GM20000 (cell line): Measurements from ENCODE around the gene TNNI3K.

Source experiments
- DNase-seq: peaks from one replicate; pipeline ENCODE4 v3.0.0; 2012; ENCODE audit warnings: low spot score
- CTCF ChIP-seq: IDR thresholded peaks from 2 replicates; pipeline ENCODE4 v1.5.1; 2012; ENCODE audit warnings: mild to moderate bottlenecking, control low read depth; ENCODE audit errors: extremely low read depth, missing control alignments

TNNI3K gene

GRCh38 chr1:74545821-74546220 is 310.6 kb downstream of the TNNI3K start:
- no peak for TF ChIP-seq CTCF
- DNase-seq: no peak

- TF ChIP-seq CTCF: no peak
- DNase-seq: no peak
These were observed 314.0 kb downstream of the TNNI3K start for GRCh38 chr1:74548961-74549750.

- DNase-seq: no peak
- TF ChIP-seq CTCF: no peak
These were observed 314.7 kb downstream of the TNNI3K start for GRCh38 chr1:74549932-74550331.

- no peak for TF ChIP-seq CTCF
- no peak for DNase-seq
These were observed 335.8 kb downstream of the TNNI3K start for GRCh38 chr1:74570797-74571492.

- no peak for DNase-seq
- no peak for TF ChIP-seq CTCF
These were observed 336.3 kb downstream of the TNNI3K start for GRCh38 chr1:74571493-74571800.

GRCh38 chr1:74571891-74572290 is 336.7 kb downstream of the TNNI3K start:
- no peak for DNase-seq
- TF ChIP-seq CTCF: no peak

- TF ChIP-seq CTCF: no peak
These were observed 342.9 kb downstream of the TNNI3K start for GRCh38 chr1:74578101-74578500.

More at GRCh38 chr1:74578101-74578500, 342.9 kb downstream of the TNNI3K start:
- DNase-seq: no peak
